HCT116 (cell line): ENCODE measurements around the gene TRIM26.

Experiments used
- CBX3 ChIP-seq: IDR thresholded peaks from 2 replicates; pipeline ENCODE4 v1.6.1; 2012; ENCODE audit warnings: low read depth
- CTCF ChIP-seq, 3 experiments: fragments of 200-600 bp in 1 of 3; sonication (generic) in 1 of 3; IDR thresholded peaks in 2 of 3; conservative IDR thresholded peaks in 1 of 3; 2 replicates each; pipeline ENCODE4 v1.5.1; 2012 to 2017; ENCODE audit warnings: low read depth in 2 of 3, low read length in 2 of 3, antibody characterized with exemption in 1 of 3, borderline replicate concordance in 1 of 3, control low read depth in 1 of 3, mild to moderate bottlenecking in 1 of 3, mixed read lengths in 1 of 3, mixed run types in 1 of 3, moderate library complexity in 1 of 3; ENCODE audit not compliant: insufficient read depth in 1 of 3
- EZH2 ChIP-seq: fragments of 200-600 bp; sonication (generic); IDR thresholded peaks from 2 replicates; pipeline ENCODE4 v1.6.1; 2017; ENCODE audit warnings: antibody characterized with exemption, mixed run types
- EZH2phosphoT487 ChIP-seq: fragments of 200-600 bp; IDR thresholded peaks from 2 replicates; pipeline ENCODE4 v1.6.1; 2018; ENCODE audit warnings: antibody characterized with exemption, borderline replicate concordance
- POLR2A ChIP-seq: IDR thresholded peaks from 2 replicates; pipeline ENCODE4 v1.7.0; 2011; ENCODE audit warnings: borderline replicate concordance; ENCODE audit not compliant: insufficient read depth, insufficient read length; ENCODE audit errors: extremely low read depth
- POLR2AphosphoS5 ChIP-seq: IDR thresholded peaks from 2 replicates; pipeline ENCODE4 v1.6.1; 2011; ENCODE audit warnings: mild to moderate bottlenecking, low read depth, low read length, moderate library complexity
- RAD21 ChIP-seq: IDR thresholded peaks from 2 replicates; pipeline ENCODE4 v1.6.1; 2012; ENCODE audit warnings: low read depth, mild to moderate bottlenecking
- ZBTB33 ChIP-seq: IDR thresholded peaks from 2 replicates; pipeline ENCODE4 v1.6.1; 2011; ENCODE audit warnings: mild to moderate bottlenecking, low read length, moderate library complexity; ENCODE audit not compliant: insufficient replicate concordance; ENCODE audit errors: extremely low read depth
- TF ChIP-seq, protein P1 (sequence below): IDR thresholded peaks from 2 replicates; pipeline ENCODE4 v1.6.1; 2012

DNA sequence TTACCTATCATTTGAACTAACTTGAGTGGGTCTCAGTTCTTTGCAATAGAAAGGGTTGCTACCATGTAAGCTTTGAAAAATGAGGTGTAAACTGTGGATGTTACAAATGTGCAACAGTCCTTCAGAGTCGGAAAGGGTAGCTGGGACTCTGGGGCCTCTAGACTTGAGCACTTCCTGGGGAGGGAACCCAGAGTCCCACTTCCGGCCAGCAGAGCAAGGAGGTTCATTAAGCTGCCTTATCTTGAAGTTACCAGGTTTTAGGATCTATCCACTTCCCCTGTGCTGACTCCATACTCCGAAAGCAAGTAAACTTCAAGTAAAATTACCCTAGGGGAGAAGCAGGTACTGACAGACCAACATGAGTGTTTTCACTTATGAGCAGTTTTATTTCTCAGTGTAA lies 61.6 kb downstream of the TRIM26 start:
- TF ChIP-seq CTCF (IDR thresholded peaks at IDR 0.05 in 2 of 3, conservative IDR thresholded peaks at IDR 0.05 in 1 of 3; ENCODE audit: borderline replicate concordance in 1 of 3, insufficient read depth in 1 of 3, low read depth in 2 of 3, low read length in 2 of 3) (no peak), EZH2phosphoT487 (no peak), CBX3 (no peak), RAD21 (no peak), EZH2 (no peak), POLR2AphosphoS5 (no peak), ZBTB33 (no peak), POLR2A (no peak)
- TF ChIP-seq, protein P1, sequence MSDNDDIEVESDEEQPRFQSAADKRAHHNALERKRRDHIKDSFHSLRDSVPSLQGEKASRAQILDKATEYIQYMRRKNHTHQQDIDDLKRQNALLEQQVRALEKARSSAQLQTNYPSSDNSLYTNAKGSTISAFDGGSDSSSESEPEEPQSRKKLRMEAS, result no peak
